Trophoblast cell (in vitro differentiated cells and primary cell): ENCODE results near the gene HOTAIR.
A peak's percentile ranks its signal among the peaks of the same experiment; 100 is the strongest.

Experiments
- DNase-seq, 2 donors: peaks; one replicate each; pipeline ENCODE4 v3.0.0-alpha.2; 2016
- H2AFZ ChIP-seq: 2 replicates; pipeline ENCODE4 v1.6.1; 2013; ENCODE audit warnings: low read length, moderate library complexity, mild to moderate bottlenecking; ENCODE audit not compliant: insufficient read depth, poor library complexity
- H2AK5ac ChIP-seq: 2 replicates; pipeline ENCODE4 v1.6.1; 2013; ENCODE audit warnings: mild to moderate bottlenecking, low read length
- H2BK120ac ChIP-seq: 2 replicates; pipeline ENCODE4 v1.6.1; 2013; ENCODE audit warnings: low read length, mild to moderate bottlenecking, moderate library complexity; ENCODE audit not compliant: insufficient read depth, poor library complexity
- H2BK12ac ChIP-seq: 2 replicates; pipeline ENCODE4 v1.6.1; 2013; ENCODE audit warnings: mild to moderate bottlenecking, low read length, moderate library complexity
- H2BK5ac ChIP-seq: 2 replicates; pipeline ENCODE4 v1.6.1; 2013; ENCODE audit warnings: low read length, low read depth, moderate library complexity, mild to moderate bottlenecking; ENCODE audit not compliant: poor library complexity
- H3K14ac ChIP-seq: 2 replicates; pipeline ENCODE4 v1.6.1; 2013; ENCODE audit warnings: mild to moderate bottlenecking, low read length
- H3K18ac ChIP-seq: 2 replicates; pipeline ENCODE4 v1.6.1; 2013; ENCODE audit warnings: mild to moderate bottlenecking, low read length
- H3K23ac ChIP-seq: 2 replicates; pipeline ENCODE4 v1.6.1; 2013; ENCODE audit warnings: low read length
- H3K27ac ChIP-seq: 2 replicates; pipeline ENCODE4 v1.5.1; 2013; ENCODE audit warnings: low read depth, mild to moderate bottlenecking, inconsistent platforms, low read length, moderate library complexity
- H3K27me3 ChIP-seq: 2 replicates; pipeline ENCODE4 v1.6.1; 2013; ENCODE audit warnings: inconsistent platforms, mild to moderate bottlenecking, low read length, moderate library complexity; ENCODE audit not compliant: insufficient read depth
- H3K36me3 ChIP-seq, 2 experiments: 1 replicate in 1 of 2; 2 replicates in 1 of 2; pipeline ENCODE4 v1.6.1; 2013; ENCODE audit warnings: low read length in 2 of 2, mild to moderate bottlenecking in 2 of 2, moderate library complexity in 1 of 2; ENCODE audit not compliant: insufficient read depth in 2 of 2, control insufficient read depth in 1 of 2
- H3K4ac ChIP-seq: 2 replicates; pipeline ENCODE4 v1.6.1; 2013; ENCODE audit warnings: low read depth, mild to moderate bottlenecking, low read length, moderate library complexity
- H3K4me1 ChIP-seq, 2 experiments: 1 replicate in 1 of 2; 2 replicates in 1 of 2; pipeline ENCODE4 v1.6.1; 2013; ENCODE audit warnings: low read length in 2 of 2, mild to moderate bottlenecking in 2 of 2, moderate library complexity in 1 of 2; ENCODE audit not compliant: insufficient read depth in 2 of 2, control insufficient read depth in 1 of 2
- H3K4me2 ChIP-seq: 2 replicates; pipeline ENCODE4 v1.6.1; 2013; ENCODE audit warnings: inconsistent platforms, mild to moderate bottlenecking, low read length, moderate library complexity
- H3K4me3 ChIP-seq: 2 replicates; pipeline ENCODE4 v1.5.1; 2013; ENCODE audit warnings: mild to moderate bottlenecking, low read depth, low read length, inconsistent platforms
- H3K79me1 ChIP-seq: one replicate; pipeline ENCODE4 v1.6.1; 2013; ENCODE audit warnings: low read length
- H3K79me2 ChIP-seq: 2 replicates; pipeline ENCODE4 v1.6.1; 2013; ENCODE audit warnings: low read length, mild to moderate bottlenecking; ENCODE audit not compliant: control insufficient read depth, insufficient read depth, poor library complexity
- H3K9ac ChIP-seq: 2 replicates; pipeline ENCODE4 v1.6.1; 2013; ENCODE audit warnings: mild to moderate bottlenecking, low read length
- H3K9me3 ChIP-seq: 2 replicates; pipeline ENCODE4 v1.6.1; 2013; ENCODE audit warnings: low read depth, mild to moderate bottlenecking, control low read depth, inconsistent platforms, low read length; ENCODE audit not compliant: insufficient read depth
- H4K12ac ChIP-seq: 2 replicates; pipeline ENCODE4 v1.6.1; 2013; ENCODE audit warnings: low read depth, mild to moderate bottlenecking, low read length, moderate library complexity
- H4K8ac ChIP-seq: 2 replicates; pipeline ENCODE4 v1.6.1; 2013; ENCODE audit warnings: low read depth, mild to moderate bottlenecking, low read length, moderate library complexity
- H4K91ac ChIP-seq: one replicate; pipeline ENCODE4 v1.6.1; 2013; ENCODE audit warnings: low read depth, mild to moderate bottlenecking, low read length, moderate library complexity
- WGBS: extraction: QIAGEN DNeasy Blood & Tissue Kit; methylation state at CpG from one replicate; pipeline ENCODE4 v1.1.7; 2013; ENCODE audit warnings: missing lambda C conversion rate; ENCODE audit not compliant: insufficient read length, insufficient coverage; ENCODE audit errors: extremely low coverage; 5-methylcytosine and 5-hydroxymethylcytosine counted together

HOTAIR gene

DNA sequence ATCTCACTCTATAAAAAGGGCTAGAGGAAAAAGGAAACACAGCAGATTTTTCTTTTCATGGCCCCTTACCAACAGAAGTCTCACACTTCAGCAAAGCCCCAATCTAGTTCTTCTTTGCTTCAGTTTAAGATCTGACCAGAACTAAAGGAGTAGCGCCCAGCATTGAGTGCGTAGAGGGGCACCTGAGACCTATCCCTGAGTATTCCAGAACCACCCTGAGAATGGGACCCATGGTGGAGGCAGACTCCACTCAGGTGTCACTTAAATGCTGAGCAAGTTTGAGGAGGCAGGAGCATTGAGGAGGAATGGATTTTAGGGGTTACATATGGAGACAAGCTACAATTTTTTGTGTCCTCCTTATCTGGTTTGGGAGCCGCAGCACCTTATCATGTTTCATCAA is 3.6 kb downstream of the HOTAIR start:
- Histone ChIP-seq H2BK120ac (no peak overlapping the region), H3K79me1 (peaks cover 4% of the 10 kb centered on the region), H4K12ac (no peak overlapping the region), H3K4me1 (peaks cover 0 to 7% of the 10 kb centered on the region in 2 experiments), H3K18ac (no peak overlapping the region), H3K27ac (no peak overlapping the region), H3K9ac (no peak overlapping the region), H3K4me2 (no peak overlapping the region), H4K8ac (no peak overlapping the region), H3K9me3 (peaks cover 15% of the 10 kb centered on the region), H2BK12ac (no peak overlapping the region), H3K4me3 (no peak overlapping the region), H3K14ac (no peak overlapping the region), H3K36me3 (no peaks in the 10 kb centered on the region), H3K4ac (no peak overlapping the region), H3K27me3 (peaks cover 92% of the 10 kb centered on the region), H3K79me2 (no peaks in the 10 kb centered on the region), H2AK5ac (no peak overlapping the region), H2AFZ (no peak overlapping the region), H2BK5ac (no peak overlapping the region), H4K91ac (no peak overlapping the region), H3K23ac (no peak overlapping the region)
- no CpG with 5 or more reads among the region's 3 CpGs for WGBS
- no peak for DNase-seq

DNA sequence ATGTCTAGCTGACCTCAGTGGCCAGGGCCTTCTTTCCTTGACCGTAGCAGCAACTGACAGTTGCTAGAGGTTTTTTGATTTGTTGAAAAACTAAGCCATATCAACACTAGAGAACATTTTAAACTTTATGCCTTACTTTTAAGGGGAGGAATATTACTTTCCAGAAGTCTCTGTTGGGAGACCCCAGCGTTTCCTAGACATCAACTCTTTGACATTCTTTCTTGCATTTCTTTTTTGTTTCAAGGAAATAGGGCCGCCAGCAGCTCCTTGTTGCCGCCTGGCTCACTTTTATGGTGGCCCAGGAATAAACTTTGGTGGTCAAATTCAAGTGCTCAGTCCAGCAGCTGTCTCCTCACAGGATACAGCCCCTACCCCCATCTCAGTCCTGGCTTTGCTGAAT is 4.3 kb downstream of the HOTAIR start:
- Histone ChIP-seq H3K9me3 (peaks cover 13% of the 10 kb centered on the region), H3K4me2 (no peak overlapping the region), H3K14ac (no peak overlapping the region), H3K9ac (no peak overlapping the region), H2AK5ac (no peak overlapping the region), H2BK5ac (no peak overlapping the region), H4K12ac (no peak overlapping the region), H3K79me2 (no peaks in the 10 kb centered on the region), H3K27ac (no peak overlapping the region), H3K36me3 (no peaks in the 10 kb centered on the region), H3K79me1 (peaks cover 4% of the 10 kb centered on the region), H2BK12ac (no peak overlapping the region), H3K4me3 (no peak overlapping the region), H4K8ac (no peak overlapping the region), H3K27me3 (peaks cover 91% of the 10 kb centered on the region), H3K4me1 (peaks cover 0 to 7% of the 10 kb centered on the region in 2 experiments), H3K18ac (no peak overlapping the region), H3K23ac (no peak overlapping the region), H2BK120ac (no peak overlapping the region), H4K91ac (no peak overlapping the region), H3K4ac (no peak overlapping the region), H2AFZ (no peak overlapping the region)
- no CpG with 5 or more reads among the region's 4 CpGs for WGBS
- DNase-seq: no peak

DNA sequence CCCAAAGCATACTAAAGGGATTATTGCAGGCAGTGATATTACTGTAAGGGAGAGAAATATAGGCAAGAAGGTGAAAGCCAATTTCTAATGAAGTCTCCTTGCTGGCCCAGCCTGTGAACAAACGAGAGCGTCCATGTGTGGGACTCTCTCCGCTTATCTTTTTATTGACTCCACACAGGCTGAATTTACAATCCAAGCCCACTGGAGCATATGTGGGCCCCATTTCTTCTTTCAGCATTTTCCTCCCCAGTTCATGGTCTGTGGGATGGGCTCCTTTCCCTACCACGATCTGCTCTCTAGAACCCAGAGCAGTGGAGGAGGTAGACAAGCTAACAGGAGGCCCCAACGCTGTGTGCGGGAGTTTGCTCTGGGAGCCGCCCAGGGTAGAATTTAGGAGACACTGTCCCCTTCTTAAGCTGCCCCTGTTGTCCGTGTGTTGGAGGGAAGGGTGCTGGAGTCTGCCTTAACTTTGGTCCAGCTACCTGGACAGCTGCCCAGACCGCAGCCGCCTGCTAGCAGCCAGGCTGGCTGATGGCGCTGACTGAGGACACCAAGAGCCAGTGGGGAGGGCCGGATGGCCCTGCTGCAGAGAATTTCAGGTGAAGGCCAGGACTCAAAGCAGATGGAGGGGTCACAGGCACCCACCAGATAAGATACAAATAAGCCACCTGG is 5.0 kb downstream of the HOTAIR start:
- Histone ChIP-seq H3K79me1 (peaks cover 8% of the 10 kb centered on the region), H4K91ac (no peak overlapping the region), H3K4me1 (peaks cover 2 to 7% of the 10 kb centered on the region in 2 experiments), H3K36me3 (no peaks in the 10 kb centered on the region), H3K4ac (no peak overlapping the region), H3K23ac (no peak overlapping the region), H2AK5ac (no peak overlapping the region), H3K27me3 (peaks cover 93% of the 10 kb centered on the region), H3K9ac (no peak overlapping the region), H2BK5ac (no peak overlapping the region), H3K79me2 (no peaks in the 10 kb centered on the region), H3K14ac (no peak overlapping the region), H2AFZ (no peak overlapping the region), H2BK12ac (no peak overlapping the region), H3K18ac (no peak overlapping the region), H4K12ac (no peak overlapping the region), H3K4me3 (no peak overlapping the region), H3K9me3 (peaks cover 12% of the 10 kb centered on the region), H2BK120ac (no peak overlapping the region), H3K4me2 (no peak overlapping the region), H4K8ac (no peak overlapping the region), H3K27ac (no peak overlapping the region)
- DNase-seq: no peak
- no CpG with 5 or more reads among the region's 12 CpGs for WGBS

DNA sequence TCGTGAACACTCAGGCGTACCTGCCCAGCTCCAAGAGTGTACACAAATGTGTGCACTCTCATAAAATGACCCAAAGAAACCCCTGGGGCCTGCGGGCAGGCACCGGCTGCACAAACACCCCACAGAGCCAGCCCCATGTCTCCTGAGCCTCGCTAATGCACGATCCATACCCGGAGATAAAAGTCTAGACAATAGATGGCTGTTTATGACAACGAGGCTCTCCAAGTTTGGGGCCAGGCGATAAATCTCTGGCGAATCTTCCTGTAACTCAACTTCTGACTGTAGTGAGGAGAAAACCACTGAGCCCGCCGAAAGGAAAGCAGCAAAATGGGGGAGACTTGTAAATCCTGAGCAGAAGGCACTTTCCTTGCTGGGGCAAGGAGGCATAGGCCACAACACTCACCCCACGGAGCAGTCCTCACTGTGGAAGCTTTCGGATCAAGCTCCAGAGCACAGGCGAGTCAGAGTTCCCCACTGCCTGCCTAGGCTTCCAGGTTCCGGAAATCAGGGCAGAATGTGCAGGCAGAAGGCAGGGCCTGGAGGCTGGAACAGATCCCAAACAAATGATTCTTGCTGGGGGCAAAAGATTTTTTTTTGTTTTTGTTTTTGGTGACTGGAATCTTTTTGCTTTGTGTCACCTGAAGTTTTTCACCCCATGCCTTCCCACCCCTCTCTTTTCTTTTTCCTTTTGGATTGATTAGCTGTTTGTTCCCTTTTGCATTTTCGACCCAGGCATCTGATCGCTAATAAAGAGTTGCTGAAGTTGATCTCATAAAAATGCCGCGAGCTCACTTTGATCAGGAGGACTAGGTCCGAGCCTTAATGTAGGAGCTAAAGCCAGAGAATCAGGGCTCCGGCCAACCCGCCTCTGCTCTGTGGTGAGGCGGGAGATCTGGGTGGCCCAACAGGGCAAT is 6.3 kb downstream of the HOTAIR start:
- Histone ChIP-seq H3K9me3 (peaks cover 8% of the 10 kb centered on the region), H3K4me1 (peaks cover 2 to 5% of the 10 kb centered on the region in 2 experiments), H3K4me3 (no peak overlapping the region), H2BK120ac (no peak overlapping the region), H3K23ac (no peak overlapping the region), H3K4me2 (peak overlapping the region; percentile 19), H3K14ac (peak overlapping the region; percentile 9), H3K9ac (no peak overlapping the region), H2AK5ac (no peak overlapping the region), H3K79me1 (peaks cover 10% of the 10 kb centered on the region), H3K27me3 (peaks cover 86% of the 10 kb centered on the region), H4K8ac (no peak overlapping the region), H2BK12ac (no peak overlapping the region), H3K18ac (no peak overlapping the region), H2BK5ac (no peak overlapping the region), H3K27ac (no peak overlapping the region), H4K91ac (no peak overlapping the region), H2AFZ (no peak overlapping the region), H3K36me3 (no peaks in the 10 kb centered on the region), H3K4ac (no peak overlapping the region), H4K12ac (no peak overlapping the region), H3K79me2 (no peaks in the 10 kb centered on the region)
- WGBS: no CpG with 5 or more reads among the region's 24 CpGs
- no peak for DNase-seq
